CD1c-positive myeloid dendritic cell (primary cell): ENCODE measurements around the gene MRC2.
A peak's percentile ranks its signal among the peaks of the same experiment; 100 is the strongest.

Experiments used
- DNase-seq: peaks from one replicate; pipeline ENCODE4 v3.0.0-alpha.2; 2016; ENCODE audit errors: extremely low spot score

Gene MRC2

GRCh38 chr17:62703261-62703775 is 75.8 kb downstream of the MRC2 start:
- DNase-seq: no peak

- DNase-seq: peak; percentile 77
Measured at GRCh38 chr17:62703776-62704380, 76.4 kb downstream of the MRC2 start.

DNA sequence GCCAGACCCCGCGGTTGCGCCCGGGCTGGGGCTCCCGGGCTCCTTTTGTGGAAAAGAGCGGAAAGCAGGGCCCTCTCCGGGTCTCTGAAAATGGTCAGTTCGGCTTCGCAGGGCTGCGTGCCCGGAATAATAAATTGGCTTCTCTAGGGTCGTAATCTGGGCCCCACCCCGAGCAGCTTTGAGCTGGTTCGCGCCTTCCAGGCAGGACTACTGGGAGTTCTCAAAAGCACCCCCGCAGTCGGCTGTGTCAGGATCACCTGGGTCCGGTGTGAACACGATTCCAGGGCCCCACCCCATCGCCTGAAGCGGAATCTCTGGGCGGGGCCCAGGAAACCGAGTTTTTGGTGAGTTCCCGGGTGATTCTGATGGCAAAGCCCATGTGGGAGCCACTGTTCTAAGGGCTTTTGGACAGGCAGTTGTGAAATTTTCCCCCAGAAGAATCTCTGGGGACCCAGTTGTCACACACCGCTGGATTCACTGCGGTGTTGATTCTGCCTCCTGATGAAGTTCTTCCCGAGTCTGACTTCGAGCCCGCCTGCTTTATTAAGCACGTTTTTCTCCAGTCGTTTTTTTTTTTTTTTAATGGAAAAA is 77.0 kb downstream of the MRC2 start:
- no peak for DNase-seq

DNA sequence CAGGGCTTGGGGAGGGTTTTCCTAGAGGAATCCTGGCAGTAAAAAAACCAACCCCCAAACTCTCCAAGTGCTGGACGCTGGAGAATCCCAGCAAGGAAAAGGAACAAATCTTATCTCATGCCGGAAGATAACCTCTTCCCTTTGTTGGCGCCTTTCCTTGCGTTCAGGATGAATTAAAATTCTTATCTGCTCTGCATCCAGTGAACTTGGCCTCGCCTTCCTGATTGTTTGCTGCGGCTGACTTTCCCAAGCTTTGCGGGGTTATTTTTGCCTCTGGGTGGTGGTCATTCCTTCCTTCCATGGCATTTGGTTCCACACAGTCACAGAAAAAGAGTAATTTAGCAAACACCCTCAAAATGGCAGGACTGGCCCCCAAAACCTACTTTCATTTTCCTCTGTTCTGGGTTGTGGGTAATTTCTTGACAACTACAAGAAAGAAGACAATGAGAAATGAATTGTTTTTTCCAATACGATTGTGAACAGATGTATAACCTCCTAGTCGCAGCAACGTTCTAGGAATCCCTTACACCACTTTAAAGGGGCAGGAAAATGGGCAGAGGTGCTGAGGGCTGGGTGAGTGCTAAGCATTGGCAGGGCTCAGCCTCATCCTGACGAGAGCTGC is 77.8 kb downstream of the MRC2 start:
- no peak for DNase-seq

GRCh38 chr17:62705778-62706597 is 78.5 kb downstream of the MRC2 start:
- no peak for DNase-seq

DNA sequence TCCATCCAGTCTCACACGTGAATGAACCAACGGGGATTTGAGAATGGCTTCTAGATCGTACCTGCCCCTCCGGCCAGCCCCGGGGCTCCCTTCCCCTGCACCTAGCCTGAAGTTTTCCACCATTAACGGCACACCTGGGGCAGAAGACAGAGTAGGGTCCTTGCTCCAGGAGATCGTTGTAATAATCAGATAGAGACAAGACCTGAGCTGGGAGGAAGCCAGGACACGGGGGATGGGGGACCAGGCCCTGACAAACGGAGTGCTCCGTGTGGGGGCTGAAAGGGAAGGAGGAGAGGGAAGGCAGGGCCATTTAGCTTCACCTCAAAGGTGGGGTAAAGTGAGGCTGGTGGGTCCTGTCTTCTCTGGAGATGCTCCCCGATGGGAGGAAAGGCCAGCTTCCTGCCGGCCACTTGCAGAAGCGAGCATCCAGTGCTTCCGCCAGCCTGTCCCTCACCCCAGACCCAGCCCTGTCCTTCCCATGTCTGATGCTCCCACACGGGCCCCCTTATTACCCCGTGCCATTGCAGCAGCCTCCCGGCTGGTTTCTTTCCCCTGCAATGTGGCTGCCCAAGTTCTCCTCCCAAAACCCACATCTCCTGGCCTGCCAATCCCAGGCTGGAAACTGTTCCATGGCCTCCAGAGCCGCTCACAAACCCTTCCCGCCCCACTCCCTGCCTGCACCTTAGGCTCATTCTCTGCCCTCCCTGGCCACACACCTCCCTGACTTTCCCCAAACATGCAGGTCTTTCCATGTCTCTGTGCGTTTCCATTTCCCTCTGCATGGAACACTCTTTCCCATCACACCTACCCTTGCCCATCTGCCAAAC is 79.3 kb downstream of the MRC2 start:
- no peak for DNase-seq

DNA sequence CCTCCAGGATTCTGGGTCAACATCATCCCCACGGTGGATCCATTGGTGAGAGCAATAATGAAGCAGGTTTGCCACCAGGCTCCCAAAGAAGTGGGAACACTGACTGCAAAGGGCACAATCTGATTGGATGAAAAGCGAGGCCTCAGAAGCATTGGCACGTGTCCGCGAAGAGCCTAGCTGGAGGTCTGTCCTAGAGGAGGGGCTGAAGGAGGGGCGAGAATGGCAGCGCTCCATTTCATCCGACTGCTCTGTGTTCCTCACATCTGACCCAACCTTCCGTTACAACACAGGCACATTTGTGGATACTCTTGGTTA is 79.9 kb downstream of the MRC2 start:
- no peak for DNase-seq

DNA sequence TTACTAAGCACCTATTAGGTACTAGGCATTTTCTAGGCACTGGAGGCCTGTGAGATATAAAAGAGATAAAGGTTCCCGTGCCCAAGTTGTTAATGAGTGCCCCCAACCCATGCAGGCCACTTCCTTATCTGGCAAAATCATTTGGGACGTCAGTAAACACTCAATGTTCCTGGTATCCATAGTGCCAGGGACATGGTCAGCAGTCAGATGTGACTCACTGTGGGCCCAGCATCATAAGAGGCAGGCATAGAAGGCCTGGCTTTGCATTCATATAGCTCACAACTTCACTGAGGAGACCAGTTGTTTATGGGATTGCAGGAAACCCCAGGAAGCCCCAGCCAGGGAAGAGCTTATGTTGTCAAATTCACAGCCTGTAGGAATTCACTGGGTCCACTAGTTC is 81.1 kb downstream of the MRC2 start:
- no peak for DNase-seq

- no peak for DNase-seq
Measured at GRCh38 chr17:62712171-62712581, 84.7 kb downstream of the MRC2 start.

DNA sequence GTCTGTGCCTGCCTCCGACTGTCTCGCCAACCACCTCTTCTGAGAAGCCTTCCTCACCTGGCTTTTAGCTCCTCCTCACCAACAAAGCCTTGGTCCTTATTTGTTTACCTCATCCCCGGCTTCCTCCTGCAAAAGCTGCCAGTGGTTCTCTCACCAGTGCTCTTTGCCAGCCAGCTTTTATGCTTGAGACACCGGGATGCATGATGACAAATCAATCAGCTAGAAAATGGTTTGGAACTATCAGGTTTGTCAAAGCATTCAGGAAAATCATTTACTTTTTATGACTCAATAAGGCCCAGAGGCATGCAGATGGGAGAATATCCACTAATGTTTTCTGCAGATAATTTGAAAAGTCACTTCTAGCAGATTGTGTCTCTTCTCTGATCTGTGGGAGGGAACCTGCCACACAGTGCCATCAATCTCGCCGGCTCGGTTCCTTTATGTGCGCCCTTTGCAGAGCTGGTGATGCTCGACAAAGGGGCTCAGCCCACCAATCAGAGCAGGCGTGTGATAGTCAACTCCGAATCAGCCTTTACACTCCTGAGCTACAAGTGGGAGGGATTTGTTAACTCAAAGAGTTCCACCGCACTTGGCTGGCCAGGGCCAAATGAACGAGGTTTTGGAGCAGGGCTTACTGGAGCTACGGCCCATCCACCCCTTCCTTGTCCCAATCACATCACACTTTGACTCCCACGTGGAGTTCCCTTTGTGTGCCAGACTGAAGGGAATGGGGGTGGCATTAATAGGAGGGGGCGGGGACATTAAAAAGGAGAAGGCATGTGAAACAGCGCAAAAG is 85.8 kb downstream of the MRC2 start:
- no peak for DNase-seq

- DNase-seq: no peak
Measured at GRCh38 chr17:62714016-62714777, 86.7 kb downstream of the MRC2 start.

DNA sequence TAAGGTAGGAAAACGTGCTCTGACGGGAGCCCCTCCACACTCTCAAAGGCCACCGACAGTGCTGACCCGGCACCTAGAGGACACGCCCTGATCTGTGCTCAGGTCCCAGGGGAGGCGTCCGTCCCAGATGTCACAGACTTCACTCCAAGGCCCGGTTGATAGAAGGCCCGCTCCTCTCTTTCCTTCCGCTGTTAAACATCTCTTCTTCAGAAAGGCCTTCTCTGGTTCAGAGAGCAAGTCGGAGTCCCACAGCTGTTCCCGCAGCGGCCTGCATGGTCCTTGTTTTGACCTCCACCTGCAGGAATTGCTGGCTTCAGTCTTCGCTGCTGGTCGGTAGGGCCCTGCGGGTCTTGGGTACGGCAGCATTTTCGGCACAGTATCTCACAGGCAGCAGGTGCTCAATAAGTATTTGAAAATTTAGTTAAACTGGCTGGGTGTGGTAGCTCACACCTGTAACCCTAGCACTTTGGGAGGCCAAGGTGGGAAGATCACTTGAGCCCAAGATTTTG is 88.5 kb downstream of the MRC2 start:
- DNase-seq: no peak

- no peak for DNase-seq
Measured at GRCh38 chr17:62716834-62717588, 89.5 kb downstream of the MRC2 start.

- DNase-seq: no peak
Measured at GRCh38 chr17:62717589-62717855, 90.1 kb downstream of the MRC2 start.

DNA sequence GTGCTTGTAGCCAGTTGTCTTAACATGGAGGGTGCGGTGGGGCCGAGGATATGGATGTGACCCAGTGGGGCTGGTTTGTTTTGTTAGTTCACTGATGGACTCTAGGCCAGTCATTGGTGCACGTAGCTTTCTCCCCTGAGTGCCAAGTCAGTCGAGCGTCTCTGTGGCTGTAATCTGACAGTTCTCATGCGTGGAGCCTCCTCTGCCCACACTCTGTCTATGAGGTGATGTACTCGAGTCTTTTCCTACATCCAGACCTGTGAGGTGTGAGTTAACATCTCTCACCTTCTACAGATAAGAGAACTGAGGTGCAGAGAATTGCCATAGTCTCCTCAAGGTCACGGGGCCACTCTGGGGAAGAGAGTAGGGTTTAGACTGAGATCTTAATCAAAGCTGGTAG is 90.4 kb downstream of the MRC2 start:
- DNase-seq: no peak

DNA sequence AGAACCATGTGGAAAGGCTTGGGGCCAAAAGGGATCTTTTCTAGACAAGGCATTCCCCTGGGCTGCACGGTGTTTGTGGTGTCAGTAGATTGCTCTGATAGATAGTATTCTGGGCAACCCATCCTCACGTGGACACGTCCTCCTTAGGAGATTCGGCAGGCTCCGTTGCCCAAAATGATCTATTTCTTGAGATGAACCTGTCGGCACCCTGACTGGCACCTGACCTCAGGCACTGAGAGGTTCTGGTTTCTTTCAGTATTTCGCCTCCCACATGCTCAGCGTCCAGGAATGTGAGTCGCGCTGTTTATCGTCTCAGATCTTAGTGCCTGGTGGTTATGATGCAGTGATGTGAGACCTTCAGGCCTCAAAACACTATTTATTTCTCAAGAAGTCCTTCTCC is 91.0 kb downstream of the MRC2 start:
- DNase-seq: no peak

DNA sequence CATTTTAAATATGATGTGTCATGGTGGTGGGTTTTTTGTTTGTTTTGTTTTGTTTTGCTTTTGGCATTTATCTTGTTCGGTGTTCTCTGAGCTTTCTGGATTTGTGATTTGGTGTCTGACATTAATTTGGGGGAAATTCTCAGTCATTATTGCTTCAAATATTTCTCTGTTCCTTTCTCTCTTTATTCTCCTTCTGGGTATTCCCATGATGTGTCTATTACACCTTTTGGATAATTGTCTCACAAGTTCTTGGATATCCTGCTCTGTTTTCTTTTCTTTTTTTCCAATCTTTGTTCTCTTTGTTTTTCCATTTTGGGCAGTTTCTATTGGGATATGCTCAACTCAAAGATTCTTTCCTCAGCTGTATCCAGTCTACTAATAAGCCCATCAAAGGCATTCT is 92.1 kb downstream of the MRC2 start:
- no peak for DNase-seq

- no peak for DNase-seq
Measured at GRCh38 chr17:62720126-62720850, 92.8 kb downstream of the MRC2 start.

- DNase-seq: no peak
Measured at GRCh38 chr17:62722625-62723024, 95.2 kb downstream of the MRC2 start.
